ENCODE results near the gene ZNF469.

ZNF469 gene

DNA sequence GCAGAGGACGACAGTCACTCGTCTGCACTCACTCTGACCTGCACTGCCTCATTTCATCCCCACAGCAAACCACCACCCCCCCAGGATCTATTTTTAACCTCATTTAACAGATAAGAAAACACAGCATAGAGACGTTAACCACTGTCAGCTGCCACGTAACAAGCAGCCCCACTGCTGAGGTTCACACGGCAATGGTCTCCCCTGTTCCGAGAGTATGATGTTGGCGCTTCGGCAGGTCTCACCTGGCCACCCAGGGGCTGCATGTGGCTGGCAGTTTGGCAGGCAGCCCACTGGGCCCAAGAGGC lies 16.1 kb downstream of the ZNF469 start:
- ChIA-PET POLR2A (no interaction called here), CTCF (interaction anchor here (1.4 kb wide), 1 partner anchor 37 kb away, joined by 5 read pairs; no protein-coding TSS in a partner anchor)
- TF ChIP-seq, protein P1, sequence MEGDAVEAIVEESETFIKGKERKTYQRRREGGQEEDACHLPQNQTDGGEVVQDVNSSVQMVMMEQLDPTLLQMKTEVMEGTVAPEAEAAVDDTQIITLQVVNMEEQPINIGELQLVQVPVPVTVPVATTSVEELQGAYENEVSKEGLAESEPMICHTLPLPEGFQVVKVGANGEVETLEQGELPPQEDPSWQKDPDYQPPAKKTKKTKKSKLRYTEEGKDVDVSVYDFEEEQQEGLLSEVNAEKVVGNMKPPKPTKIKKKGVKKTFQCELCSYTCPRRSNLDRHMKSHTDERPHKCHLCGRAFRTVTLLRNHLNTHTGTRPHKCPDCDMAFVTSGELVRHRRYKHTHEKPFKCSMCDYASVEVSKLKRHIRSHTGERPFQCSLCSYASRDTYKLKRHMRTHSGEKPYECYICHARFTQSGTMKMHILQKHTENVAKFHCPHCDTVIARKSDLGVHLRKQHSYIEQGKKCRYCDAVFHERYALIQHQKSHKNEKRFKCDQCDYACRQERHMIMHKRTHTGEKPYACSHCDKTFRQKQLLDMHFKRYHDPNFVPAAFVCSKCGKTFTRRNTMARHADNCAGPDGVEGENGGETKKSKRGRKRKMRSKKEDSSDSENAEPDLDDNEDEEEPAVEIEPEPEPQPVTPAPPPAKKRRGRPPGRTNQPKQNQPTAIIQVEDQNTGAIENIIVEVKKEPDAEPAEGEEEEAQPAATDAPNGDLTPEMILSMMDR (IDR thresholded peaks at IDR 0.05; ENCODE audit: insufficient read depth, low read length, missing control alignments) = no peak
- no peak for DNase-seq (ENCODE audit: low read depth, low spot score)
- no peak overlapping the region for H3K4me3 ChIP-seq (ENCODE audit: low read depth, low read length)

DNA sequence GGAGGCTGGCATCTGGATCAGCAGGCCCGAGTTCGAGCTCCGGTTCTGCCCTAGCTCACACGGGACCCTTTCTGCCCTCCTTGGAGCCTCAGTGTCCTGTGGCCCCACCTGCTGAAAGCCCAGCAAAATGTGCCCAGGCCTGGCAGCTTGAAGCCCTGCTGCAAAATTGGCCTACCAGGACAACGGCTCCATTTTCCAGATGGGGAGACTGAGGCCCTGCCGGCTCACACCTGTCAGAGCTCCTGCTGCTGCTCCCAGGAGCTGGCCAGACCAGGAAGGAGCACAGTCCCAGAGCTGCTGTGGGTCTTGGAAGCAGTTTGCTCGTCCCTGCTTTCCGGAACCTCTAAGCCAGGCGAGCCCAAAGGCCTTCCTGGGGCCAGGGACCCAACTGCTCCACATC lies 17.4 kb downstream of the ZNF469 start:
- no peak overlapping the region for H3K4me3 ChIP-seq (ENCODE audit: low read depth, low read length)
- ChIA-PET CTCF (interaction anchor here (1.3 to 1.4 kb wide), 2 partner anchors 35 to 38 kb away, joined by 3 to 5 read pairs; no protein-coding TSS in a partner anchor), POLR2A (interaction anchor here (0.6 kb wide), 1 partner anchor 17 kb away, joined by 3 read pairs; the partner anchor contains the start of gene ZNF469)
- DNase-seq (ENCODE audit: low read depth, low spot score) = no peak
- TF ChIP-seq, protein P1 (IDR thresholded peaks at IDR 0.05; ENCODE audit: insufficient read depth, low read length, missing control alignments) = no peak

DNA sequence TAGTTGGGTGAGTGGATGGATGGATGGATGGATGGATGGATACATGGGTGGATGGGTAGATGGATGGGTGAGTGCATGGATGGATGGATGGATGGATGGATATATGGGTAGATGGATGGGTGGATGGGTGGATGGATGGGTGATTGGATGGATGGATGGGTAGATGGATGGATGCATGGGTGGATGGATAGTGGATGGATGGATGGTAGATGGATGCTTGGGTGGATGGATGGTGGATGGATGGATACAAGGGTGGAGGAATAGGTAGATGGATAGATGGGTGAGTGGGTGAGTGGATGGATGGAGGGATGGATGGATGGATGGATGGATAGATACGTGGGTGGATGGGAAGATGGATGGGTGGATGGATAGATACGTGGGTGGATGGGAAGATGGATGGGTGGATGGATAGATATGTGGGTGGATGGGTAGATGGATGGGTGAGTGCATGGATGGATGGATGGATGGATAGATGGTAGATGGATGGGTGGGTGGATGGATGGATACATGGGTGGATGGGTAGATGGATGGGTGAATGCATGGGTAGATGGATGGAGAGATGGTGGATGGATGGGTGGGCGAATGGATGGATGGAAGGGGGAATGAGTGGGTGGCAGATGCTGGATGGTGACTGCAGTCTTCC lies 19.0 kb downstream of the ZNF469 start:
- TF ChIP-seq, protein P1 (IDR thresholded peaks at IDR 0.05; ENCODE audit: insufficient read depth, low read length, missing control alignments) = no peak
- DNase-seq (ENCODE audit: low read depth, low spot score) = no peak
- CTCF ChIA-PET = no interaction called here
- no peak overlapping the region for H3K4me3 ChIP-seq (ENCODE audit: low read depth, low read length)
- POLR2A ChIA-PET = no interaction called here

DNA sequence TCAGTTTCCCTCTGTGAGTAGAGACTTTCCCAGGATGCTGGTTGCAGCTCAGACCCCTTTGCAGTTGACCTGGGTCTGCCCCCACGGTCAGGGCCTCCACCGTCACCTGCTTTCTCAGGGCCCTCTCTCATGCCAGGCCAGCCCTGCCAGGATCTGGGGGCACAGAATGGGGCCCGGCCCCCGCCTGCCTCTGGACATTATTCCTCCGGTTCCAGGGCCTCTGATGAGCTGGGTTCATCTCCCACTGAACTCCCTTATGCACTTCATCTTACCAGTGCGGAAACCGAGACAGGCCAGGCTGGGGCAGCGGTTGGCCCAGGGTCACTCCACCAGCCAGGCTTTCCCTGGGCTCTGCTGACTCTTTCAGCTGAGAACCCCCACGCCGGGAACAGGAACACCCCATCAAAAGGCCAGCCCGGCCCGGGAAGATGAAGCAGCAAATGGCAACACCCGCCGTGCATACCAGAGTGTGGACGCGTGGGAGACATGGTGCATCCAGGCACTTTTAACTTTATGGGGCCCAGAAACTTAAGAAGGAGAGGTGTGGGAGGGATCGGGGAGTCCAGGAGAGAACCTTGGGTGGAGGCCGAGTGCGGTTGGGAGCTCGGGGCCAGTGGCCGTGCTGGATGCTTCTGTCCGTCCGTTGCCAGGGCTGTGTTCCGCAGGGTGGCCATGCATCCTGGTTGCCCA lies 19.9 kb downstream of the ZNF469 start:
- TF ChIP-seq, protein P1 (IDR thresholded peaks at IDR 0.05; ENCODE audit: insufficient read depth, low read length, missing control alignments) = no peak
- ChIA-PET POLR2A (no interaction called here), CTCF (no interaction called here)
- H3K4me3 ChIP-seq (ENCODE audit: low read depth, low read length) = no peak overlapping the region
- DNase-seq (ENCODE audit: low read depth, low spot score) = no peak

DNA sequence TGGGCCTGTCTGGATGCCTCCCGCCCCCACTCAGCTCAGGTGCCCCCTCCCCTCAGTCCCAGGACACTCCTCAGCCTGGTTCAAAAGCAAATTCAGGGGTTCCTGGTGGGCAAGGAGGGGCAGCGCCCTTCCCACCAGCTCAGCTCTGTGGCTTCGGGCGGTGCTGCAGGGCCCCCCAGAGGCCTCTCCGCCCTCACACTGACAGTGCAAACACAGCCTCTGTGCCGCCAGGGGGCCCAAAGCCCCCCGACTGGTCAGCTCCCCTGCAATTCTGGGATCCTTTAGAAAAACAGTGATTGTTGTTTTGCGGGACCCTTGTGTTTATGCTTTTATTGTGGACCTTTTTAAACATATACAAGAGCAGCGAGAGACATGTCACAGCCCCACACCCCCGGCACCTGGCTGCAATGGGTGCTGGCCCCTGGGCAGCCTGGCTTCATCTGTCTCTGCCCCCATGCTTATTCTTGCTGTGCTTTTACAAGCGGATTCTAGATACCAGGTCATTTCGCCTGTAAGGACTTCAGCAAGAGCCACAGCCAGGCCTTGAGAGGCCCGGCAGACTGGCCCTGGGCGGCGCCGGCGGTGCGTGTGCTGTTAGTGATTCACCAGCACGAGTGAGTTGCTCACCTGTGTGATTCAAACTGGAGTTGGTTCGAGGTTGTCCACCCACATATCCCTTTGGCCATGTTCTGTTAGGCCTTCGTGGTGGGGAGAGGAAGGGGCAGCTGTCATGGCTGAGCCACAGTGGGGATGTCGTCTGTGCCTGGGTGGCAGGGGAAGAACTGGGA lies 21.2 kb downstream of the ZNF469 start:
- no peak for DNase-seq (ENCODE audit: low read depth, low spot score)
- CTCF ChIA-PET = interaction anchor here (0.8 to 1.4 kb wide), 3 partner anchors 10 to 40 kb away, joined by 3 read pairs; no protein-coding TSS in a partner anchor
- TF ChIP-seq, protein P1 (IDR thresholded peaks at IDR 0.05; ENCODE audit: insufficient read depth, low read length, missing control alignments) = no peak
- POLR2A ChIA-PET = no interaction called here
- H3K4me3 ChIP-seq (ENCODE audit: low read depth, low read length) = no peak overlapping the region

DNA sequence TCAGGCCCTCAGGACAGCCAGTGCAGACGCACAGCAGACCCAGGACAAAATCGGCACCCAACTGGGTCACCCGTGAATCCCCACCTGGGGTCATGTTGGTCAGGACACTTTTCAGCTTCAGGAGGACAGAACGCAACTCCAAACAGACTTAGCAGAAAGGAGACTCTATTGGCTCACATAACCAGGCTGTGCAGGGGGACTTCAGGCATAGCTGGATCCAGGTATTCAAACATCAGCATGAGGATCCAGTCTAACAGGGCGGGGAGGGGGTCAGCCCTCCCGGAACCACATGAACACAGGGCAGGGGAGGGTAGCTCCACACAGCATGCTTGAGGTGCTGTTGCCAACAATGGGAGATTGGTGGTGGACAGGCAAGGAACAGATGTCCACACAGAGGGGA lies 22.0 kb downstream of the ZNF469 start:
- ChIA-PET POLR2A (no interaction called here), CTCF (interaction anchor here (0.8 to 1.4 kb wide), 4 partner anchors 11 to 39 kb away, joined by 3 to 4 read pairs (median 3); no protein-coding TSS in a partner anchor)
- TF ChIP-seq, protein P1 (IDR thresholded peaks at IDR 0.05; ENCODE audit: insufficient read depth, low read length, missing control alignments) = no peak
- H3K4me3 ChIP-seq (ENCODE audit: low read depth, low read length) = no peak overlapping the region
- DNase-seq (ENCODE audit: low read depth, low spot score) = no peak
